Neural crest cell (in vitro differentiated cells): ENCODE results near the gene DNM3. TPM values are rescaled to one million over a fixed set of nuclear protein-coding genes. Genes with fewer than 3 reads are reported as not detected.

Experiments used
- DNase-seq: peaks from one replicate; pipeline ENCODE4 v3.0.0; 2021; ENCODE audit warnings: low read depth, mixed read lengths, low spot score
- H3K27ac Mint-ChIP-seq: one replicate; pipeline ENCODE4 v1.8.0; 2021; ENCODE audit warnings: mild to moderate bottlenecking, mixed read lengths; ENCODE audit not compliant: unreplicated experiment
- H3K27me3 Mint-ChIP-seq: 2 replicates; pipeline ENCODE4 v1.8.0; 2021; ENCODE audit warnings: low read depth, mild to moderate bottlenecking, mixed read lengths
- H3K36me3 Mint-ChIP-seq: 2 replicates; pipeline ENCODE4 v1.8.0; 2021; ENCODE audit warnings: low read depth, mild to moderate bottlenecking, mixed read lengths
- H3K4me1 Mint-ChIP-seq: 2 replicates; pipeline ENCODE4 v1.8.0; 2021; ENCODE audit warnings: mixed read lengths
- H3K4me3 Mint-ChIP-seq: one replicate; pipeline ENCODE4 v1.8.0; 2021; ENCODE audit warnings: mild to moderate bottlenecking, mixed read lengths
- H3K9me3 Mint-ChIP-seq: 2 replicates; pipeline ENCODE4 v1.8.0; 2021; ENCODE audit warnings: mixed read lengths
- CTCF ChIP-seq: fragments of 200-600 bp; sonication (generic); conservative IDR thresholded peaks from 2 replicates; pipeline ENCODE4 v1.5.0; 2021; ENCODE audit warnings: antibody characterized with exemption, mild to moderate bottlenecking
- total RNA-seq: library from RNA; stranded (reverse); gene quantifications from 2 replicates; pipeline ENCODE4 v1.2.1, GENCODE V29; 2021

DNM3 gene
- total RNA-seq, 1 donor from 2014 or later, result 3.5 TPM

DNA sequence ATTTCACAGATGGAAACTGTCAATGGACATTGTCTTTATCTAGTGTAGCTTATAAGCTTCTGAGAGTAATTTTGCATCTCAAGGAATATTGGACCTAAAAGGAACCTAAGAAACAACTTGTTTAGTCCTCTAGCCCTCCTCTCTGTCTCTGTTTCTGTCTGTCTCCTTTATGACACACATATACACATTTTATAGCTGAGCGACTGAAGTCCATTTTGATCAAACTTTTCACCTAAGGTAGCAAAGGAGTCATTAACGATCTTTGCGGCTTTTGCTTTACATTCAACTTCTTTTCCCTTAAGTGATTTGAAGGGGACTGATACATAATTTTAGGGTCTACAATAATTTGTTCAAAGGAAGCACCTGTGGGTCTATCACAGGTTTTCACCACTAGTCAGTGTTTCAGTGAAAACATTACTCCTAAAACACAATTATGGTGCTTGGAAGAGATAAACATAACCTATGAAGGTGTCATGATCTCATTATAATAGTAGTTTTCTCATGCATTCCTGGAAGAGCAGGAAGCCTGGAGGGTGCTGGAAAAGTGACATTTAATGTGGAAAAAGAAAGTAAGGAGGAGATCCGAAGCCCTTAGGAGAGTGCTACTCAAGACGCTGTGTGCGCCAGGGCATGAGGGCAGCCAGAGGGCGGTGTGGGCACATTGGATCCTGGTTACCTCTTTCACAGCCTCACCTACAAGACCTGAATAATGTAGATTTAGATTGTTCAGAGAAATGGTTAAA lies 248.6 kb downstream of the DNM3 start:
- H3K27ac Mint-ChIP-seq, result no peak overlapping the region
- no peaks in the 10 kb centered on the region for H3K27me3 Mint-ChIP-seq
- no peaks in the 10 kb centered on the region for H3K36me3 Mint-ChIP-seq
- TF ChIP-seq CTCF, result peak; percentile 58
- no peaks in the 10 kb centered on the region for H3K4me1 Mint-ChIP-seq
- H3K4me3 Mint-ChIP-seq, result no peak overlapping the region
- no peak for DNase-seq
- no peaks in the 10 kb centered on the region for H3K9me3 Mint-ChIP-seq

DNA sequence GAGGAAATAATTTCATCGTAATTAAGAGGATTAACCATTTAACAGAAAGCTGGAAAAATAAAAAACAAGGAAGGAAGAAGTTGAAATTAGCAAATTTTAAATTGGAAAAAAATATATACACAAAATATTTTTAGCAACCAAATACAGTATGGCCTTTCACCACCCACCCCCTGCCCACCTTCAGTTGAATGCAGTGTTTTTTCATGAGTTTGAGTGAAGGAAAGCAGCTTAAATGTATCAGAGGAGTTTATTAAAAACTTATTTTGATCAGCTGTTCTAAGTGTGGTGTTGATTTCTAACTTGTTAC lies 249.2 kb downstream of the DNM3 start:
- Mint-ChIP-seq H3K4me1 (no peaks in the 10 kb centered on the region), H3K27me3 (no peaks in the 10 kb centered on the region), H3K4me3 (no peak overlapping the region), H3K36me3 (no peaks in the 10 kb centered on the region), H3K27ac (no peak overlapping the region), H3K9me3 (no peaks in the 10 kb centered on the region)
- TF ChIP-seq CTCF, result no peak
- DNase-seq, result no peak

- H3K4me1 Mint-ChIP-seq, result peaks cover 9% of the 10 kb centered on the region
- no peaks in the 10 kb centered on the region for H3K36me3 Mint-ChIP-seq
- TF ChIP-seq CTCF, result no peak
- H3K27ac Mint-ChIP-seq, result no peak overlapping the region
- H3K4me3 Mint-ChIP-seq, result no peak overlapping the region
- H3K27me3 Mint-ChIP-seq, result no peaks in the 10 kb centered on the region
- no peak for DNase-seq
- peaks cover 5% of the 10 kb centered on the region for H3K9me3 Mint-ChIP-seq
Observed at GRCh38 chr1:172095846-172096245, 254.5 kb downstream of the DNM3 start.

DNA sequence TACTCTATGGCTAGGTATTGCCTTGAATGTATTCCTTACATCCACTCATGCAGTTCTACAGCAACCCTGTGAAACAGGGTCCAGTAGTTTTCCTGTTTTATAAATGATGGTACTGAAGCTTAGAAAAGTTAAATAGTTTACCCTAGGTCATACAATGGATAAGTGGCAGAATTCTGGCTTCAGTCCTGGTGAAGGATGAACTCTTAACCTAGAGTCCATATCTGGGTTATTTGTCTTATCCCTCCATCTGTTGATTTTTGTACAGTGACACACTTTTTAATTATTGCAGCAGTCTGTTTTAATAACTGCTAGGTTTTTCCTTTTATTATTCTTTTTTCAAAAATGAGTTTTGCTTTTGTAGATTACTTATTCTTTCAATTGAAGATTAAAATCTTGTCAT lies 263.9 kb downstream of the DNM3 start:
- no peaks in the 10 kb centered on the region for H3K4me1 Mint-ChIP-seq

DNA sequence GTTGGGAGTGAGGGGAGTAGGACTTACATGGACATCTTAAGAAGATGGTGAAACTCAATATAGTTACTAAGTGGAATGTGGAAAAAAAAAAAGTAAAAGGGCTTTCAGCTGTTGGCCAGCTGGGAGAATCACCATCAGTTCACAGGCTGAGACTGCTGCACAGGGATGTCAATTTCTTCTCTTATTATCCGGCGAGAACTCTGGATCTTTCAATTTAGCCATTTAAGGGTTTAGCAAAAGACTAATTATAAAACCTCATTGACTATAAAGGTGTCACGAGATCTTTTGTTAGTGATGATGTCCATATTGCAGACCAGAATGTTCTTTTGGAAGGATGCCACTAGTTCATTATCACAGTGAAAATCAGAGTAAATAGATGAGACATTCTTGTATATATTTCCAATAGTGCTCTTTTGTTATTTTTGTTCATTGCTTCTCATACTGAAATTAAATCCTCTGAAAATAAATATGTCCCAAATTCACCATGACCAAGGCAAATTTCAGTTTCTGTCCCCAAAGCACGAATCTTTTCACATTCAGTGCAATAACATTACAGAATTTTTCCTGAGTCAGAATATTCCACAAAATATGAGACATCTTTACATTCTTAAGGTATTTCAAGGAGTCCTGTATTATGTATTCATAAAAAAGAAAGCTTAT lies 266.1 kb downstream of the DNM3 start:
- no peak for DNase-seq

More for the DNA sequence above, 263.9 kb downstream of the DNM3 start:
- no peak for TF ChIP-seq CTCF
- Mint-ChIP-seq H3K9me3 (no peaks in the 10 kb centered on the region), H3K36me3 (no peaks in the 10 kb centered on the region), H3K4me3 (no peak overlapping the region), H3K27ac (no peak overlapping the region), H3K27me3 (no peaks in the 10 kb centered on the region)
- DNase-seq, result no peak

More for the DNA sequence above, 266.1 kb downstream of the DNM3 start:
- no peak overlapping the region for H3K4me3 Mint-ChIP-seq
- no peaks in the 10 kb centered on the region for H3K36me3 Mint-ChIP-seq
- no peak for TF ChIP-seq CTCF
- H3K9me3 Mint-ChIP-seq, result no peaks in the 10 kb centered on the region
- H3K27ac Mint-ChIP-seq, result no peak overlapping the region
- H3K27me3 Mint-ChIP-seq, result no peaks in the 10 kb centered on the region
- H3K4me1 Mint-ChIP-seq, result no peaks in the 10 kb centered on the region
